ENCODE data around the gene HOXD13.

Gene HOXD13

GRCh38 chr2:176092270-176093144 is at the start of gene HOXD13:
Gene HOXD13 (plus strand): TSS chr2:176092721. CDS start chr2:176092891, 170 bp downstream.
- Histone ChIP-seq H3F3A (ENCODE audit: insufficient read depth, low read length) (peaks cover 17% of the 10 kb centered on the region), H3K9me2 (replicated peaks; ENCODE audit: insufficient read depth, low read length) (no peaks in the 10 kb centered on the region), H3K9me3 (replicated peaks; ENCODE audit: insufficient read depth, low read length) (no peaks in the 10 kb centered on the region), H3K27ac (ENCODE audit: low read length) (no peak within 1 kb of the TSS), H3K27me3 (replicated peaks; ENCODE audit: insufficient read depth, low read length) (0 out of 2 replicates have a peak, but pooled peaks cover 9% of the 10 kb centered on the region), H3K36me3 (replicated peaks; ENCODE audit: insufficient read depth, low read length) (no peaks in the 10 kb centered on the region), H4K20me1 (ENCODE audit: insufficient read depth, low read length) (no peaks in the 10 kb centered on the region), H3K79me2 (ENCODE audit: low read length) (no peaks in the 10 kb centered on the region), H2AFZ (ENCODE audit: low read length) (no peak within 1 kb of the TSS), H3K9ac (ENCODE audit: low read length) (no peak within 1 kb of the TSS), H3K4me2 (ENCODE audit: low read depth, low read length) (no peak within 1 kb of the TSS), H3K4me1 (ENCODE audit: low read length) (0 out of 2 replicates have a peak, but pooled peaks cover 5% of the 10 kb centered on the region), H3K4me3 (ENCODE audit: low read length) (no peak within 1 kb of the TSS)
- DNase-seq: no peak
- no peak for TF ChIP-seq EZH2phosphoT487 (IDR thresholded peaks at IDR 0.05; ENCODE audit: low read length)
- TF ChIP-seq, protein P1, sequence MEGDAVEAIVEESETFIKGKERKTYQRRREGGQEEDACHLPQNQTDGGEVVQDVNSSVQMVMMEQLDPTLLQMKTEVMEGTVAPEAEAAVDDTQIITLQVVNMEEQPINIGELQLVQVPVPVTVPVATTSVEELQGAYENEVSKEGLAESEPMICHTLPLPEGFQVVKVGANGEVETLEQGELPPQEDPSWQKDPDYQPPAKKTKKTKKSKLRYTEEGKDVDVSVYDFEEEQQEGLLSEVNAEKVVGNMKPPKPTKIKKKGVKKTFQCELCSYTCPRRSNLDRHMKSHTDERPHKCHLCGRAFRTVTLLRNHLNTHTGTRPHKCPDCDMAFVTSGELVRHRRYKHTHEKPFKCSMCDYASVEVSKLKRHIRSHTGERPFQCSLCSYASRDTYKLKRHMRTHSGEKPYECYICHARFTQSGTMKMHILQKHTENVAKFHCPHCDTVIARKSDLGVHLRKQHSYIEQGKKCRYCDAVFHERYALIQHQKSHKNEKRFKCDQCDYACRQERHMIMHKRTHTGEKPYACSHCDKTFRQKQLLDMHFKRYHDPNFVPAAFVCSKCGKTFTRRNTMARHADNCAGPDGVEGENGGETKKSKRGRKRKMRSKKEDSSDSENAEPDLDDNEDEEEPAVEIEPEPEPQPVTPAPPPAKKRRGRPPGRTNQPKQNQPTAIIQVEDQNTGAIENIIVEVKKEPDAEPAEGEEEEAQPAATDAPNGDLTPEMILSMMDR (IDR thresholded peaks at IDR 0.05; ENCODE audit: low read length): no peak
- no peak for TF ChIP-seq EZH2 (optimal IDR thresholded peaks at IDR 0.05; ENCODE audit: low read depth, low read length)

- H3K4me1 ChIP-seq (ENCODE audit: low read length): no peaks in the 10 kb centered on the region
These were observed 36.1 kb upstream of the HOXD13 start for GRCh38 chr2:176056406-176056805.

DNA sequence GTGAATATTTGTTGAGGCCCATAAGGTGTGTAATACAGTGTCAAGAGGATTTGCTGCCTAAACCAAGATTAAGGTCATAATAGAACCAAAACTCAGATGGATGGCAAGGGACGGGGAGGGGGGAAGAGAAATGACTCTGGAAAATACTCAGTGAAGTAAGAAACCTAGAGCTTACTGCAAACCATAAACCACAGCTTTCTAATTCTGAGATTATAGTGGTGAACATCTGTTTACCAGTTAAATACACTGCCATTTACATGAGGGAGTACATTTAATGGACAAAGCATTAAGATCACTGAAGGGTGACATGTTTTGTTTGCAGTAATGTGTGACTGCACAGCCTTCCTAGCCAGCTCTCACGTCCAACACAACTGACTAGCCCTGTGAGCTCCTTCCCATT is 28.6 kb upstream of the HOXD13 start:
- TF ChIP-seq, protein P1 (IDR thresholded peaks at IDR 0.05; ENCODE audit: low read length): no peak
- no peak for TF ChIP-seq EZH2phosphoT487 (IDR thresholded peaks at IDR 0.05; ENCODE audit: low read length)
- H3K27ac ChIP-seq (ENCODE audit: low read length): no peak overlapping the region
- H3K4me3 ChIP-seq (ENCODE audit: low read length): no peak overlapping the region
- H3K36me3 ChIP-seq (replicated peaks; ENCODE audit: insufficient read depth, low read length): no peaks in the 10 kb centered on the region
- no peak overlapping the region for H3K9ac ChIP-seq (ENCODE audit: low read length)
- no peak overlapping the region for H3K4me2 ChIP-seq (ENCODE audit: low read depth, low read length)
- no peaks in the 10 kb centered on the region for H3F3A ChIP-seq (ENCODE audit: insufficient read depth, low read length)
- H3K79me2 ChIP-seq (ENCODE audit: low read length): no peaks in the 10 kb centered on the region
- no peaks in the 10 kb centered on the region for H3K9me2 ChIP-seq (replicated peaks; ENCODE audit: insufficient read depth, low read length)
- no peaks in the 10 kb centered on the region for H3K27me3 ChIP-seq (replicated peaks; ENCODE audit: insufficient read depth, low read length)
- DNase-seq: peak; percentile 26
- no peaks in the 10 kb centered on the region for H3K9me3 ChIP-seq (replicated peaks; ENCODE audit: insufficient read depth, low read length)
- H4K20me1 ChIP-seq (ENCODE audit: insufficient read depth, low read length): no peaks in the 10 kb centered on the region
- H2AFZ ChIP-seq (ENCODE audit: low read length): no peak overlapping the region
- no peaks in the 10 kb centered on the region for H3K4me1 ChIP-seq (ENCODE audit: low read length)

More at GRCh38 chr2:176056406-176056805, 36.1 kb upstream of the HOXD13 start:
- no peaks in the 10 kb centered on the region for H3K36me3 ChIP-seq (replicated peaks; ENCODE audit: insufficient read depth, low read length)
- no peaks in the 10 kb centered on the region for H3K9me3 ChIP-seq (replicated peaks; ENCODE audit: insufficient read depth, low read length)
- H3K4me2 ChIP-seq (ENCODE audit: low read depth, low read length): no peak overlapping the region
- H3K9me2 ChIP-seq (replicated peaks; ENCODE audit: insufficient read depth, low read length): no peaks in the 10 kb centered on the region
- H4K20me1 ChIP-seq (ENCODE audit: insufficient read depth, low read length): no peaks in the 10 kb centered on the region
- no peaks in the 10 kb centered on the region for H3F3A ChIP-seq (ENCODE audit: insufficient read depth, low read length)
- H3K27me3 ChIP-seq (replicated peaks; ENCODE audit: insufficient read depth, low read length): no peaks in the 10 kb centered on the region
- no peak overlapping the region for H3K4me3 ChIP-seq (ENCODE audit: low read length)
- no peak overlapping the region for H2AFZ ChIP-seq (ENCODE audit: low read length)
- no peaks in the 10 kb centered on the region for H3K79me2 ChIP-seq (ENCODE audit: low read length)
- no peak overlapping the region for H3K27ac ChIP-seq (ENCODE audit: low read length)
- TF ChIP-seq EZH2 (optimal IDR thresholded peaks at IDR 0.05; ENCODE audit: low read depth, low read length) (no peak), EZH2phosphoT487 (IDR thresholded peaks at IDR 0.05; ENCODE audit: low read length) (no peak)
- TF ChIP-seq, protein P1 (IDR thresholded peaks at IDR 0.05; ENCODE audit: low read length): no peak
- H3K9ac ChIP-seq (ENCODE audit: low read length): no peak overlapping the region
- DNase-seq: no peak

Data from MM.1S (cell line).